GM18508 (cell line): ENCODE data around the gene EDARADD.
"Not testable (repeated sequence)": the region's sequence is repeated elsewhere in the genome, so short reads cannot be mapped to it uniquely, and the experiment has no call there.

Experiments used
- ATAC-seq: cut with Tn5 transposase; IDR thresholded peaks from one replicate; pipeline ENCODE4 v1.9.1; 2021; ENCODE audit warnings: moderate number of reproducible peaks; ENCODE audit not compliant: insufficient read depth, unreplicated experiment

Gene EDARADD

DNA sequence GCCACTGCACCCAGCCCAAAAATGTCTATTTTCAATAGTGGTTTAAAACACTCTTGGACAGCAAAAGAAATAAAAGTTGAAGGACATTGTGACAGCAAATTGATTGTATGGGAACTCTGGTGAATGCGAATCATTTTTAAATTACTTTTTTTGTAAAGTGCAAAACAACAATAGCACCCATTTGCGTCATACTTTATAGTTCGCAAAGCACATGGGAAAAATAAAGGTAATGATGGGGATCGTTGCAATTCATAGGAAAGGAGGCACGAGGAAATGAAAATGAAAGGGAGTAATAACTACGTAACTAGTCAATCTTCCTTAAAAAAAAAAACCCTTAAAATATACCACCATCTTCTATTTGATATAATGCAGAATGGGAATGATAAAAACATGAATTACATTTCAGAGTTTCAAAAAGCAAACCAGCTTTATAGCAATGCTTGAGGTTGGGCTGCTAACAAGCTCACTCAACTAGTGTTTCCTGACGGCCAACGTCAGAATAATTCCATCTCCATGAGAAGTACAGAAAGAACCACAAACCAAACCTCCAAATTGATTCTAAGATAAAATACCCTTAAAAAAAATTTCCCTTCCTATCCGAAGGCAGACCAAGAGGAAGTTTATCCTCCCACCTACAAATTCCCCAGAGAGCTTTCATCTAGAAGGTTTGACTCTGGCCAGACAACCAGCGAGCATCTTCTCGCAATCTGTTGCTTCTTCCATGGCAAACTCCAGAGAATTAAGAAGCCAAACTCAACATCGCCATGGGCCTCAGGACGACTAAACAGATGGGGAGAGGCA, at the start of gene EDARADD:
Gene EDARADD, plus strand, starts transcription at position 606 of the 801 bp plus-strand sequence. Its CDS starts 159 bp downstream, at position 765.
- ATAC-seq = no peak

GRCh38 chr1:236345728-236346127, 48.4 kb upstream of the EDARADD start:
- no peak for ATAC-seq

DNA sequence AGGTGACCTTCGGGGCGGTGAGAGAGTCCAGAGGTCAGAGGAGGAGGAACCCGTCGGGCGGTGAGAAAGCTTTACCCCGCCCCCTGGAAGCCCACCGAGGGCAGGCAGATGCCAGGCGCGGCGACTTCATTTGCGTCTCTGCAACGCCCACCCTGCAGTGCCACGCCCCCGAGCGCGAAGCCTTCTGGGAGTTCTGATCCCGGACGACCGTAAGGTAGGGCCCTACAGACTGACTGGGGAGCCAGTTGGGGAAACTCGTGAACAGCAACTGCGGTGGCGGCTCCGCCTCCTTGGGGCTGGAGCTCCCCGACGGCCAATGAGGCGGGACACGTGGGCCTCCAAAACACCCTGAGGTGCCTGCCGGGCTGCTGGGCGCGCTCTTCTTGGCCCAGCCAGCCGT, 46.0 kb upstream of the EDARADD start:
- no peak for ATAC-seq

DNA sequence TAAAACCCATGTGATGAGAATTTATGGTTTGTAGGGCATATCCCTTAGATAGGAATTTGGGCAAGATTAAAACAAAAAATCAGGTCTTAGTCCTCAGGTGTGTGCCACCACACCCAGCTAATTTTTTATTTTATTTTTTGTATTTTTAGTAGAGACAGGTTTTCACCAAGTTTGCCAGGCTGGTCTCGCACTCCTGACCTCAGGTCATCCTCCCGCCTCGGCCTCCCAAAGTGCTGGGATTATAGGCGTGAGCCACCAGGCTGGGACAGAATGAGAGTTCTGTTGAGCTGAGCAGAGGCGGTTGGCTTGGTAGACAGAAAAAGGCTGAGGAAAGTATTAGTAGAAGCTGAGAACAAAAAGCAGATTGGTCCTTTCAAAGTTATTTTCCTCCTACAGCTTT, 43.8 kb upstream of the EDARADD start:
- ATAC-seq = no peak

GRCh38 chr1:236351875-236352573, 42.1 kb upstream of the EDARADD start:
- ATAC-seq = no peak

DNA sequence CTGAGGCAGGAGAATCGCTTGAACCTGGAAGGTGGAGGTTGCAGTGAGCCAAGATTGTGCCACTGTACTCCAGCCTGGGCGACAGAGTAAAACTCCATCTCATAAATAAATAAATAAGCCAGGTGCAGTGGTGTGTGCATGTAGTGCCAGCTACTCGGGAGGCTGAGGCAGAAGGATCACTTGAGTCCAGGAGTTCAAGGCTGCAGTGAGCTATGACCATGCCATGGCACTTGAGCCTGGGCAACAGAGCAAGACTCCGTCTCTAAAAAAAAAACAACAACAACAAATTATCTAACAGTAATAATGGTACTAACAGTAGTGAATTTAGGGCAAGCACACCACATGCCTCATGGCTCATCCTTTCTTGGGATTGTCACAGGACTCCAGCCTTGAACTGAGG, 41.3 kb upstream of the EDARADD start:
- ATAC-seq = not testable (repeated sequence)

GRCh38 chr1:236353813-236354212, 40.3 kb upstream of the EDARADD start:
- ATAC-seq = no peak

DNA sequence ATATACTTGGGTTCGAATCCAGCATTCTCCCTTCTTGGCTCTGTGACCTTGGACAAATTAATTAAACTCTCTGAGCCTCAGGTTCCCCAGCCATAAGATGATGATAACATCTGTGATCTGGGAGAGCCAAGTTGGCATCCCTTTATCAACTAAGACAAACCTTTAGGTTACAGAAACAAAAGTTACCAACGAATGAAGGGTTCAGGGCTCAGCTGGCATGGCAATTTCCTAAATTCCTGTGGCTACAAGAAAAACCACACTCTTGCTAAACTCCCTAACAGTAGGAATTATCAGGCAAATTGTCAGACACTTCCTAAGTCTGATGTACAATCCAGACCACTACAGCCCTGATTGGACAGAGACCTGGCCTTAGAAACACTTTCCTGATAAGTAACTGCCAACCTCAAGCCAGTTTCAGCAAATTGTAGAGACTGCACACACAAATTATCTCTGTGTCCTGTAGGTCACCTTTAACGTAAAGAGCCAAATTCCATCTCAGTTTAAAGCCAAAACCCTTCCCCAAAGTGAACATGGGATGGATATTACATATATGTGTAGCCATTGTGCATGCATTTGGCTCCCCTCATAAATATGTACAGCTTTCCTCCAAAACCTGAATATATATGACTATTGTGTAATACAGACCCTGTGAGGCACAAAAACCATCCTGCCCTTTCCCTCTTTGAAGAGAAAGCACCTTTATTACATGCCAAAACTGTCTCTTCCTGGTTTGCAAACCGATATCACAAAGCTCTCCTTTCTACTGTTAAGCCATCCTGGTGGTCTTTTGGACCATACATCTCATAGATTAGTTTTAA, 39.5 kb upstream of the EDARADD start:
- ATAC-seq = no peak

DNA sequence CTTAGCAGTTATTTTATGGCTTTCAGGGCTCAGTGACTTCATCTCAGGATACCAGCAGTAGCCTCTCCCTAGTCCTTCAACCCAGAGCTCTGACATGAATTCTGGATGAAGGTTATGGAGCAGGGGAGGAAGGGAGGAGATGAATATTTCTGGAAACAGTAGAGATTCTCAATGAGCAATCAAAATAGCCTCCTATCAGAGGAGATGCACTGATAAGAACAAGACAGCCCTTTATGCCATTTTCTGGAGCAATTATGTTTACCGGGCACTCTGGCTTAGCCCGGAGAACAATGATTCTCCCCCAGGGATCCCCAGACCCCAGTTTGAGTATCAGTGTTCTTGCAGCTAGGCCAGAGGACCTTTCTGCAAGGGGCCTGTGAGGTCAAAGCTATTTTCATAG, 37.9 kb upstream of the EDARADD start:
- no peak for ATAC-seq

- no peak for ATAC-seq
Measured at GRCh38 chr1:236361909-236362590, 32.0 kb upstream of the EDARADD start.

DNA sequence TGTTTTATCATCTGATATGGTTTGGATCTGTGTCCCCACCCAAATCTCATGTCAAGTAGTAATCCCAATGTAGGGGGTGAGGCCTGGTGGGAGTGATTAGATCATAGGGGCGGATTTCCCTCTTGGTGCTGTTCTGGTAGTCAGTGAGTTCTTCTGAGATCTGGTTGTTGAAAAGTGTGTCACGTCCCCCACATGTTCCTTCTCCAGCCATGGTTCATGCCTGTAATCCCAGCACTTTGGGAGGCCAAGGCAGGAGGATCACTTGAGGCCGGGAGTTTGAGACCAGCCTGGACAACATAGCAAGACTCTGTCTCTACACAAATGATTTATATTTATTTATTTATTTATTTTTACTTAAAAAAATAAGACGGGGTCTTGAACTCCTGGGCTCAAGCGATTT, 30.8 kb upstream of the EDARADD start:
- no peak for ATAC-seq

- ATAC-seq = no peak
Measured at GRCh38 chr1:236365999-236366570, 28.0 kb upstream of the EDARADD start.

- ATAC-seq = not testable (repeated sequence)
Measured at GRCh38 chr1:236366681-236367080, 27.4 kb upstream of the EDARADD start.

GRCh38 chr1:236370420-236370819, 23.7 kb upstream of the EDARADD start:
- ATAC-seq = no peak

DNA sequence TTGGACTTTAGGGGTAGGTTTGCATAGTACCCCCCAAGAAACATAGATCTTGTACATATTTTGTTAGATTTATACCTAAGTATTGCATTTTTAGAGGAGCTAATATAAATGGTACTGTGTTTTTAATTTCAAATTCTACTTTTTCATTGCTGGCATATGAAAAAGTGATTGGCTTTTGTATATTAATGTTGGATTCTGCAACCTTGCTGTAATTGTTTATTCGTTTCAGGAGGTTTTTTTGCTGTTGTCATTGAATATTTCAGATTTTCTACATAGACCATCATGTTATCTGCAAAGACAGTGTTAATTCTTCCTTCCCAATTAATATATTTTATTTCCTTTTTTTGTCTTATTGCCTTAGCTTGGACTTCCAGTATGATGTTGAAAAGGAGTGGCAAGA, 23.0 kb upstream of the EDARADD start:
- no peak for ATAC-seq

DNA sequence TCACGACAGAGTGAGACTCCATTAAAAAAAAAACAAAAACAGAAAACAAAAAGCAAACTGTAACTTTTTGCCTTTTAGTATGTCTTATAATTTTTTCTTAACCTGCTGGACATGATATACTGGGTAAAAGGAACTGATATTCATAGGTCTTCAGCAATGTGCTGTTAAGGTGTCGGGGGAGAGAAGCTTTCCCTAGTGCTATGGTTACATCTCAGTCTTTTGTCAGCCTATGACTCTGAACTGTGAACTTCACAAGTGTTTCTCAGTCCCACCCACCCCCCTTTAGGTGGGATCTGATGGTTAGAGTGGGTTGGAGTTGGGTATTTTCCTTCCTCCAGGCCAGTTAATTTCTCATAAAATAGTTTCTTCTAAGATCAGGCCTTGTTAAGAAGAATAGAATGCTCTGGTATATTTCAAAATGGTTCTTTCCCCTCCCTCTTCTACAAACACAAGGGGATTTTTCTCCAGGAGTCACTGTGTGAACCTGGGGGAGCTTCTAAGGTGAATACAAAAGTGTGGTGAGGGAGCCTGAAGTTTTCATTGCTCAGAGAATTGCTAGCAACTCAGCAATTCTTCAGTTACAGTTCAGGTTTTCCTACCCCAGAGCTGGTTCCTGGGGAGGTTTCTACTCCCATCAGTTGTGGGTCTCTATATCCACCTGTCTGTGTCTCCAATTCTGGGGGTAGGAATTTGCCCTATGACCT, 16.1 kb upstream of the EDARADD start:
- no peak for ATAC-seq

GRCh38 chr1:236381565-236382158, 12.4 kb upstream of the EDARADD start:
- no peak for ATAC-seq

DNA sequence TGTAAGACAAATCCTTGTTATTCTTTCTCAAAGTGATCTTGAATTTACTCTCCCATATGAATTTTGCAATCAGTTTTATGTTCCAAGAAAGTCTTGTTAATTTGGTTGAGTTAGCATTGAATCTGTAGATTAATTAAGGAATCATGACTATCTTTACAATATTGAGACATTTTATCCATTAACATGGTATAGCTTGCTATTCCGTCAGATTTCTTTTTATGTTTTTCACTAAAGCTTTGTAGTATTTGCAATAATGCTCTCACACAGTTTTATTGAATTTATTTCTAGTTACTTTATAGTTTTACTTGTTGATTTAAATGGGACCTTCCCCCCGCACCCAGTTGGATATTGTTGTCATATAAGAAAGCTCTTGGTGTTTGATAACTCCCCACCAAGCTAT, 5.8 kb upstream of the EDARADD start:
- ATAC-seq = no peak

DNA sequence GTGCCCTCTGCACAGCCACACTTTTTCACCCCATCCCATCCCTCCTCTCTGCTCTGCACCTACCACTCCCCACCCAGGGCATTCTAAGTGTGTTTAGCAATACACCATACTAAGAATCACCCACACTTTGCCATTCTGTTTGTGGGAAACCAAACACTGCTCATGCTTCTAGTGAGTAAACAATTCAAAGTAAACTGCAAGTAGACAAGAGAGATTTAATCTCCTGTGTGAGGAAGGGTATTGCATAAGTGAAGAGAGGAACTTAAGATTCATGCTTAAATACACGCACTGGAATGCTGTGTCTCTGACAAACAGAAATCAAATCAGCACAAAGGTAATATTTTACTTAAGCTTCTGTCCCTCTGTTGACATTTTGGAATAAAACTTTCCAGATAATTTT, 4.8 kb upstream of the EDARADD start:
- no peak for ATAC-seq
